Suprapubic skin (tissue), 4 donors: ENCODE results near the gene FCRL1.

ENCODE experiments used
- POLR2A ChIP-seq, 2 donors: fragments of 450-650 bp; IDR thresholded peaks; one replicate each; pipeline ENCODE4 v1.6.1; 2017; ENCODE audit warnings: antibody characterized with exemption in 2 of 2, mild to moderate bottlenecking in 2 of 2, moderate library complexity in 2 of 2
- POLR2AphosphoS5 ChIP-seq, 3 donors: sonication (generic); formaldehyde crosslinking; IDR thresholded peaks; one replicate each; pipeline ENCODE4 v1.6.1; 2017; ENCODE audit warnings: antibody characterized with exemption in 3 of 3
- TF ChIP-seq, protein P1 (sequence below), 2 donors: fragments of 200-600 bp in 1 of 2; fragments of 450-650 bp in 1 of 2; sonication (generic) in 1 of 2; IDR thresholded peaks; one replicate each; pipeline ENCODE4 v1.5.1; 2016 to 2019; ENCODE audit warnings: antibody characterized with exemption in 2 of 2, mild to moderate bottlenecking in 1 of 2, moderate library complexity in 1 of 2

DNA sequence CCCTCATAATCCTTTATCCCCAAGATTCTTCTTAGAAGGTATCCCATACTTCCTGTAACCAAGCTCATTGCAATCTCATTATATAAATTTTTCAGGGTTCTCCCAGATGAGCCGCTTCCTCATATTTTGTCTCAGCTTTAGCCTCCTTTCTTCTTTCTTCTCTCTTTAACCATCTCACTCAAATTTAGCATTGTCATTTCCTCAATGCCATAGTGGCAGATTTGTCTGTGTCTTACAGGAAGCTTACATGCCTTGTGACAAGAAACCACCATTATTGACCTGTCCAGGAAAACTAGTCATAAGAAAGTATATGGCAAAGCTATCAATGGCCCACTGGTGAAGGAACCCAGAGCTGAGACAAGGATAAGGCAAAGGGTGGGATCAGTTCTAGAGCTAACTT is 37.0 kb downstream of the FCRL1 start:
- TF ChIP-seq, protein P1, sequence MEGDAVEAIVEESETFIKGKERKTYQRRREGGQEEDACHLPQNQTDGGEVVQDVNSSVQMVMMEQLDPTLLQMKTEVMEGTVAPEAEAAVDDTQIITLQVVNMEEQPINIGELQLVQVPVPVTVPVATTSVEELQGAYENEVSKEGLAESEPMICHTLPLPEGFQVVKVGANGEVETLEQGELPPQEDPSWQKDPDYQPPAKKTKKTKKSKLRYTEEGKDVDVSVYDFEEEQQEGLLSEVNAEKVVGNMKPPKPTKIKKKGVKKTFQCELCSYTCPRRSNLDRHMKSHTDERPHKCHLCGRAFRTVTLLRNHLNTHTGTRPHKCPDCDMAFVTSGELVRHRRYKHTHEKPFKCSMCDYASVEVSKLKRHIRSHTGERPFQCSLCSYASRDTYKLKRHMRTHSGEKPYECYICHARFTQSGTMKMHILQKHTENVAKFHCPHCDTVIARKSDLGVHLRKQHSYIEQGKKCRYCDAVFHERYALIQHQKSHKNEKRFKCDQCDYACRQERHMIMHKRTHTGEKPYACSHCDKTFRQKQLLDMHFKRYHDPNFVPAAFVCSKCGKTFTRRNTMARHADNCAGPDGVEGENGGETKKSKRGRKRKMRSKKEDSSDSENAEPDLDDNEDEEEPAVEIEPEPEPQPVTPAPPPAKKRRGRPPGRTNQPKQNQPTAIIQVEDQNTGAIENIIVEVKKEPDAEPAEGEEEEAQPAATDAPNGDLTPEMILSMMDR (IDR thresholded peaks at IDR 0.05), result no peak
- no peak for TF ChIP-seq POLR2A (IDR thresholded peaks at IDR 0.05)
- TF ChIP-seq POLR2AphosphoS5 (IDR thresholded peaks at IDR 0.05), result no peak
